Left forelimb (tissue), 1 donor: ENCODE measurements around the gene NGRN.
"Not testable (repeated sequence)": the region's sequence is repeated elsewhere in the genome, so short reads cannot be mapped to it uniquely, and the experiment has no call there.

ENCODE experiments used
- DNase-seq: peaks from one replicate; pipeline ENCODE4 v3.0.0-alpha.2; 2018; ENCODE audit warnings: low spot score

Gene NGRN

GRCh38 chr15:90281637-90282036 is 16.2 kb downstream of the NGRN start:
- DNase-seq: not testable (repeated sequence)

GRCh38 chr15:90286678-90287077 is 21.2 kb downstream of the NGRN start:
- no peak for DNase-seq

GRCh38 chr15:90287101-90287500 is 21.6 kb downstream of the NGRN start:
- no peak for DNase-seq

GRCh38 chr15:90287946-90288345 is 22.5 kb downstream of the NGRN start:
- no peak for DNase-seq

- DNase-seq: no peak
Measured at GRCh38 chr15:90291679-90292356, 26.3 kb downstream of the NGRN start.

GRCh38 chr15:90293040-90293810 is 27.8 kb downstream of the NGRN start:
- not testable (repeated sequence) for DNase-seq

GRCh38 chr15:90294159-90294558 is 28.7 kb downstream of the NGRN start:
- no peak for DNase-seq

- DNase-seq: no peak
Measured at GRCh38 chr15:90294601-90295269, 29.3 kb downstream of the NGRN start.

GRCh38 chr15:90295270-90295648 is 29.8 kb downstream of the NGRN start:
- DNase-seq: no peak

GRCh38 chr15:90296316-90296884 is 30.9 kb downstream of the NGRN start:
- DNase-seq: not testable (repeated sequence)

- DNase-seq: no peak
Measured at GRCh38 chr15:90297021-90297420, 31.5 kb downstream of the NGRN start.

GRCh38 chr15:90300541-90300940 is 35.1 kb downstream of the NGRN start:
- no peak for DNase-seq

GRCh38 chr15:90300988-90301706 is 35.7 kb downstream of the NGRN start:
- DNase-seq: no peak

GRCh38 chr15:90301707-90302300 is 36.3 kb downstream of the NGRN start:
- no peak for DNase-seq

GRCh38 chr15:90305355-90305754 is 39.9 kb downstream of the NGRN start:
- not testable (repeated sequence) for DNase-seq

- no peak for DNase-seq
Measured at GRCh38 chr15:90305932-90306331, 40.5 kb downstream of the NGRN start.

GRCh38 chr15:90306560-90306959 is 41.1 kb downstream of the NGRN start:
- DNase-seq: no peak

- no peak for DNase-seq
Measured at GRCh38 chr15:90307661-90308060, 42.2 kb downstream of the NGRN start.

GRCh38 chr15:90309020-90309419 is 43.5 kb downstream of the NGRN start:
- DNase-seq: no peak

GRCh38 chr15:90315278-90315982 is 50.0 kb downstream of the NGRN start:
- DNase-seq: no peak

- no peak for DNase-seq
Measured at GRCh38 chr15:90316139-90316538, 50.7 kb downstream of the NGRN start.
